GM20431 (cell line): ENCODE measurements around the gene FAM111A.

Experiments used
- in situ Hi-C: fragments of 300-500 bp; cut with MseI, MboI; formaldehyde crosslinking; loops from one replicate; pipeline ENCODE4 v1.15.0; 2020; ENCODE audit warnings: low sequenced_read_pairs; ENCODE audit not compliant: unreplicated experiment

The FAM111A gene

DNA sequence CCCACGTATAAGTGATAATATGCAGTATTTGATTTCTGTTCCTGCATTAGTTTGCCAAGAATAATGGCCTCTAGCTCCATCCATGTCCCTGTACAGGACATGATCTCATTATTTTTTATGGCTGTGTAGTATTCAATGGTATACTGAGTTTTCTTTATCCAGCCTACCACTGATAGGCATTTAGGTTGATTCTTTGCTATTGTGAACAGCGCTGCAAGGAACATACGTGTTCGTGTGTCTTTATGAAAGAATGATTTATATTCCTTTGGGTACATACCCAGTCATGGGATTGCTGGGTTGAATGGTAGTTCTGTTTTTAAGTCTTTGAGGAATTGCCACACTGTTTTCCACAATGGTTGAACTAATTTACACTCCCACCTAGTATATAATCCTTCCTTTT lies 1.5 kb upstream of the FAM111A start:
- in situ Hi-C loops: no loop called here

DNA sequence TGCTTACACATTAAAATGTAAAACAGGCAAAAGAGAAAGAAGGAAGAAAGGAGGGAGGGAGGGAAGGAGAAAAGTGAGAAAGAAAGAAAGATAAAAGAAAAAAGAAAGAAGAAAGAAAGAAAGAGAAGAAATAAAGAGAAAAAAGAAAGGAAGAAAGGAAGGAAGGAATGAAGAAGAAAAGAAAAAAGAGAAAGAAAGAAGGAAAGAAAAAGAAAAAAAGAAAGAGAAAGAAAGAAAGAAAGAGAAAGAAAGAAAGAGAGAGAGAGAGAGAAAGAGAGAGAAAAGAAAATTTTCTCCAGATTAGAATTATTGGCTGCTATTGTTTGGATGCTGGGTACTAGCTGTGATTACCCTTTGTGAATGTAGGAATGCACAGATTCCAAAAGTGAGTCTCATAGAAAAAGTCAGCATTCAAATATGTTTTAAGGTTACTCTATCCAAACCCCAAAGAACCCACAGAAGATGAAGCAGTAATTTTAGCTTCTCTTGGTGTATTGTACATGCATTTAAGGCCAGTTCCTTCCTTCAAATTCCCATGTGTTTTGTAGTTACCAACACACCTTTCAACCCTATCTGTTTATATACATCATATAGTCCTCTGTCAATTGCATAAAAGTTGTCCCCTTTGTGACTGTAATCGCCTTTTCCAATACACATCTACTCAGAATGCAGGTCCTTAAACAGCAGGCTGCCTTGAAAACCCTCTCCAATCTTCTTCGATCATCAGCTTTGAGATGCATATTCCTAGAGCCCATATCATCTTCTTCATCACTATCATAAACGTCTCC lies 789 bp upstream of the FAM111A start:
- in situ Hi-C loops: no loop called here

DNA sequence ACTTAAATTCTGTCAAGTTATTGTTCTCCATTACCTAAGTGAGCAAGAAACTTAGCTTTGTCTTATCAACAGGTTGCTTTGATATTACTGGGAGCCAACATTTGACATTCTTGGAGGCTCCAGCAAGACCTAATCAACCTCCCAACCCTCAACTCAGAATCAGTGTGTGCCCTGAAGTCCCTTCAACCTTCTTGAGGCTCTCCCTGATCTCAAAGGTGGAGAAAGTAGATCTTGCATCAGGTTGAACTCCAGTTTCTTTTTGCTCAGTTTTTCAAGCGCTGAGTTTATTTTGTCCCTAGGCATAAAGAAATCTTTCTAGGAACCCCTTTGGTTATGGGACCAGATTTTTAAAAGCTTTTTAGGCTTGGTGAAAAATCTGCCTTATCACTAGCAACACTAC lies 1.4 kb downstream of the FAM111A start:
- in situ Hi-C loops: no loop called here

DNA sequence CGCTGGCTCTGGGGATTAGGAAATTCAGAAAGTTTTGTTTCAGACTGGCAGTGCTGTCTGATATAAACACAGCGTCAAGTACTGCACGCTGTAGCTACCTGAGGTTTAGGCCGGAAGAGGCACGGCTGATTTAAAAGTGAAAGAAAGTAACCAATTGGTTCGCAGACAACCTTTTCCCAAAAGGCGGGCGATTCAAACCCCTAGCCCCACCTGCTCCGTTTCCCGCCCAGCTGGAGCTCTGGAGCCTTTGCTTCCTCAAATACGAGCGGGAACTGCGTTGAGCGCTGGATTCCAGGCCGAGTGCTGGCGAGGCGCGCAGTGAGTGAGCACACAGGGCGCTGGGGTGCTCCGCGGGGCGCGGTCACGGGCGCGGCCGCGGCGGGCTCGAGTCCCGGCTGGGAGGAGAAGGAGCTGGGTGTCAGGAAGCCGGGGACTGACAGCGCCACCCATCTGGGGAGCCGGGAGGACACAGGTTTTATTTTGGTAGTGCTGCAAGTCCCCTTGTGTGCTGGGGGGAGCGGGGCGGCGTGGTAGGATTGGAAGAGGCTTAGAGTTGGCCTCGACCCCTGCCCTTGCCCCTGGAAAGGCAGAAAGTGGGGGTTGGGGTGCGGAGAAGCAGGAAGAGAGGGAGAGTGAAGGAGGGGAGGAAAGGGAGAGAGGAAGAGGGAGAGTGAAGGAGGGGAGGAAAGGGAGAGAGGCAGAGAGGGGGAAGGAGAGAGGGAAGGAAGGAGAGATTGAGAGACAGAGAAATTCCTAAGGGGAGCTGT lies 2.1 kb downstream of the FAM111A start:
- in situ Hi-C loops: no loop called here

DNA sequence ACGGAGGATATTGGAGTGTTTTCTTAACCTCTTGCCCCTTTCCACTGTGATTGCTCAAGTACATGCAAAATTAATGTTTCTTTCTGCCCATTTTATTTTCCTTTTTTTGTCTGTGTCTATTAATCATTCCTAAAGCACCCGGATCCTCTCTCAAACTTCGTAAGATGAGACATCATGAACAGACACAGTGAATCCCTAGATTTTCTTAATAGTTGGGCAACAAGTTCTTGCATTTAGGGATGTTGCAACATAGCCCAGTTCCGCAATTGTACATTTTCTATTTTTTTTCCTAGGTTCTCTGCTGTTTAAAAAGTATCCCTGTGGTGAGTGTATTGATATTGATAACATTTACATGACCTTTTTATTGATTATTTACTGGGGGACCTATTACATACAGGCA lies 2.9 kb downstream of the FAM111A start:
- in situ Hi-C loops: no loop called here

DNA sequence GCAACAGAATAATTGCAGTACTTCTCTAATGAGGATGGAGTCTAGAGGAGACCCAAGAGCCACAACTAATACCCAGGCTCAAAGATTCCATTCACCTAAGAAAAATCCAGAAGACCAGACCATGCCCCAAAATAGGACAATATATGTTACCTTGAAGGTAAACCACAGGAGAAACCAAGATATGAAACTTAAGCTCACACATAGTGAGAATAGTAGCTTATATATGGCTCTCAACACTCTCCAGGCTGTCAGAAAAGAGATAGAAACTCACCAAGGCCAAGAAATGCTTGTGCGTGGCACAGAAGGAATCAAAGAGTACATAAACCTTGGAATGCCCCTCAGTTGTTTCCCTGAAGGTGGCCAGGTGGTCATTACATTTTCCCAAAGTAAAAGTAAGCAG lies 9.1 kb downstream of the FAM111A start:
- in situ Hi-C loops: no loop called here

DNA sequence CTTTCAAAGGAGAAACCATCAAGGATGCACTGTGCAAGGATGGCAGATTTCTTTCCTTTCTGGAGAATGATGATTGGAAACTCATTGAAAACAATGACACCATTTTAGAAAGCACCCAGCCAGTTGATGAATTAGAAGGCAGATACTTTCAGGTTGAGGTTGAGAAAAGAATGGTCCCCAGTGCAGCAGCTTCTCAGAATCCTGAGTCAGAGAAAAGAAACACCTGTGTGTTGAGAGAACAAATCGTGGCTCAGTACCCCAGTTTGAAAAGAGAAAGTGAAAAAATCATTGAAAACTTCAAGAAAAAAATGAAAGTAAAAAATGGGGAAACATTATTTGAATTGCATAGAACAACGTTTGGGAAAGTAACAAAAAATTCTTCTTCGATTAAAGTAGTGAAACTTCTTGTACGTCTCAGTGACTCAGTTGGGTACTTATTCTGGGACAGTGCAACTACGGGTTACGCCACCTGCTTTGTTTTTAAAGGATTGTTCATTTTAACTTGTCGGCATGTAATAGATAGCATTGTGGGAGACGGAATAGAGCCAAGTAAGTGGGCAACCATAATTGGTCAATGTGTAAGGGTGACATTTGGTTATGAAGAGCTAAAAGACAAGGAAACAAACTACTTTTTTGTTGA lies 9.8 kb downstream of the FAM111A start:
- in situ Hi-C loops: no loop called here

DNA sequence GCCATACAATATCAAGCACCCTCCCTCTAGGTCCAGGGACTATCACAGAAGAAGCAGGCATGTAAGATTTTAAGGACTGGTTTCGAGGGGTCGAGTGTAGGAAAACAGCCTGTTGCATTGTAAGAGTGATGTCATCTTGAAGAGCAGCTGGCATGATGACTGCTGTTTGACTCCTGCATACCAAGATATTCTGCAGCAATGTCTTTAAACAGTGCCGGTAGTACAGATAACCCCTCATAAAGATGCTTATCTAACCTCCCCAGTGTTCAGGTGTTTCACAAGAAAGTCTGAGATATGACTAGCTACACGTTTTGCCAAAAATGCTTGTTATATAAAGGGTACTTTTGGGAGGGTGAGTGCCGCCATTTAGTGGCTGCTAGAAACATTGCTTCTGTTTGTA lies 12.0 kb downstream of the FAM111A start:
- in situ Hi-C loops: no loop called here

DNA sequence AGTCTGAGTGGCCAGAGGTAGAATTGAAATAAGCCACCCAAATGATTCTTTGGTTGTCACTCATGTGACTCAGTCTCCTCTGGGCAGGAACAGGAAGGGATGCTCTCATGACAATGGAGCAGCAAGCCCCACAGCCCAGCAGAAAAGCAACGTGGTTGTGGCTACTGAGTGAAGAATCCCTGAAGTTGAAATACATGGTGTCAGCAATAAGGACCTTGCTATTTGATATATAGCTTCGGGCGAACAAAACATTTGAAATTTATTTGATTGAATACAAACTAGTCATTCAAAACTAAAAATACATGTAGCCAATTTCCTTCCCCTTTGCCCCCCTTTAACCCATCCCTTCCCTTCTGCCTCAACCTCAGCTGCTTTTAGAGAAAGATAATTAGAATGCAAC lies 14.8 kb downstream of the FAM111A start:
- in situ Hi-C loops: no loop called here

DNA sequence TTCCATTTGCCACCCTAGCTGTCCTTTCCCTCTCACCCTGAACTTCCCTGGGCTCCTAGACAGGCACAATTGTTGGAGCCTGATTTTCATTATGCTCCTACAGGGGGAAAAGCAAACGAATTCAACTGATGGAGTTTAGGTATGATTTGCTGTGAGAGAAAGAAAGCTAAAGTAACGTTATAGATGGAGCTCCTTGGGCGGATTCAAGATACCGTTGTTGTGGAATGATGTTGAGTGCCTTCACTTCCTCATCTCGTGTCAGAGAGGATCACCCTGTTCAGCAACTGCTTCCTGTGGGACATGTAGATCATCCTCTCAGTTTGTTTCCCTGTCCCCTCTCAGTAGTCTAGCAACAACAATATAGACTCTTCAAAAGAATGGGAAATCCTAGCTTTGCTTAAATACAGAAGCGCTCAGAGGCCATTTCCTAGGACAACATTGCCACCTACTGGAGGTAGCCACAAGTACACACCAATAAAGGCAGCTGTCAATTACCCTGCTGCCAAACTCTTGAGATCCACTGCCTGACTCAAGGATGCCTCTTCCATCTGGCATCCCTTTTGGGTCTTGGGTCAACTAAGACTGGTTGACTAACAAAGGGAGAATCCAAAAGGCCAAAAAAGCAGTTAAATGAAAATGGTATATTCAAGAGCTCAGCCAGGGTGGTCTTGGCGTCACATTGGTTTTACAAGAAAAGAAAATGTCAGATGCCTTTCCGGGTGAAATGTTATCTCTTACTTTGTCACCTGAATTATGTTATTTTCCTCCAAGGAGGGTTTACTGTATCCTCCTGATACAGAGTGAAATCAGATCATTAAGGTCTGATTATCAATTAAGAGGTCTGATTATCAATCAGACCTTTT lies 15.8 kb downstream of the FAM111A start:
- in situ Hi-C loops: no loop called here

DNA sequence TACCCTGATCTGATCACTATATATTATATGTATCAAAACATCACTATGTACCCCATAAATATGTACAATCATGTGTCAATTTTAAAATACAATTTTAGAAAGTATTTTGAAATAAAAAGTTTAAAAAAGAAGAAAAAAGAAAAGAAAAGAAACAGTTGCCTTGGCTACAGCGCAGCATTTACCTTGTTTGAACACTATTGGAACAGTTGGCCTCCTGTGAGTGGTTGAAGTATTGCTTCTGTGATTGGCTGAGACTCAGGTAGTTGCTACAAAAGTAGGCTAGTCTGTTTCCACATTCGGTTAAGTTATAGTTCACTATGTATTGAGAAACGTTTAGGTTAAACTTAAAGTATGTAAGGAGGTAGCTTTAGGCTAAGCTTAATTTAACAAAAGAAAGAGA lies 21.4 kb downstream of the FAM111A start:
- in situ Hi-C loops: loop anchor here (10.0 kb wide), 1 partner anchor 271 kb away; the partner anchor contains the start of gene OR5A1

DNA sequence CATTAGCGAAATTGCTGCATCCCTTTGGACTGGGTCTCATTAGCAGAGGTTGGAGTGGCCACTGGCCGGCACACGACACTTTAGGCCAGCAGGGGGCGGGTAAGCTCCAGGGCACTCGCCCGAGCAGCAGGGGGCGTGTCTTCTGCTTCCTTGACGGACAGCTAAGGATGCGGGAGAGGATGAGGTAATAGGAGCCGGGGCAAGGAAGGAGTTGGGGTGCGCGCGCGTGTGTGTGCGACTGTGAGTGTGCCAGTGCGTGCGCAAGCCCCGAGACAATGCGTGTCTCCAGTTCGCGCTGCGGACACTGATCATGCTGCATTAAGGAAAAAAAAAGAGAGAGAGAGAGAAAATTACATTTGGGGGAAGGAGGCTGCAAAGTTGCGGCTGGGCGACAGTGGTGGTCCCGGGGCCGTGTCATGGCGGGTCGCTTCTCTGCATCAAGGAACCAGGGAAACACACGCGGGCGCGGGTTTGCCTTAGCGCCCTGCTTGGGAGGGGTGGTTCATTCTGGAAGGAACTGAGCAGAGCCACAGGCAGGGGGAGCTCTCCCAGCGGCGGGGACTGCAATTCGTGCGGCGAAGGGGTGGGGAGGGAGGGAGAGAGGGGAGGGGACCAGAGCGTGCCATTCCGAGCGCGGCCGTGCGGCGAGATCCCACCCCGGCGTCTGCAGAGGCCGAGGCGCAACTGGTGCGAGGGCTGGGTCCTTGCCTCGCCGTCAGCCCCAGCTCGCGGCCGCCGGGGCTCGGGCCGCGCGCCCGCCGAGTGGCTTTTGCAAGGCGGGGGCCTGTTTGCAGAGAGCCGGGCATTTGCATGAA lies 29.1 kb downstream of the FAM111A start, which contains the start of gene DTX4:
Gene DTX4, plus strand, starts transcription at position 625 of the 815 bp plus-strand sequence. CDS start 464 bp downstream, outside the sequence.
- in situ Hi-C loops: no loop called here

DNA sequence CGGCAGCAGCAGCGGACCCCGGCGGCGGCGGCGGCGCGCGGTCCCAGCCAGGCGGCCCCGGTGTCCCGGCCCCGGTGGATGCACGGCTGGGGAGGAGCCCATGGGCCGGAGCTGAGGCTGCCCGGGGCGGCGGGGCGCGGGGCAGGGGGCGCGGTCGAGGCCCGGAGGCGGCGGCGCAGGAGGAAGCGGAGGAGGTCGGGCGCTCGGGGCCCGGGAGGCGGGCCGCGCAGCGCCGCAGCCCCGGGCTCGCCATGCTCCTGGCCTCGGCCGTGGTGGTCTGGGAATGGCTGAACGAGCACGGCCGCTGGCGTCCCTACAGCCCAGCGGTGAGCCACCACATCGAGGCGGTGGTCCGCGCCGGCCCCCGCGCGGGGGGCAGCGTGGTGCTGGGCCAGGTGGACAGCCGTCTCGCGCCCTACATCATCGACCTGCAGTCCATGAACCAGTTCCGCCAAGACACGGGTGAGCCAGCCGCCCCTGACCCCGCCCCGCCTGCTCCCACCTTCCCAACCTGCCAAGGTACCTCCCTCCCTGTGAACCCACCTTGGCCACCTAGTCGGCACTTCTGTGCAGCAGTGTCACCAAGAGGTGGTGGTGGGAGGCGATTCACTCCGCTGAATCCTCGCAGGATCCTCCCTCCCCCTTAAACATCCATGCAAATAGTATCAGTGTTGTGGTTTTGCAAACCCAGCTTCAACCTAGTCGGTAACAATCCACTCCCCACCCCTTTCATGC lies 29.9 kb downstream of the FAM111A start:
- in situ Hi-C loops: no loop called here

DNA sequence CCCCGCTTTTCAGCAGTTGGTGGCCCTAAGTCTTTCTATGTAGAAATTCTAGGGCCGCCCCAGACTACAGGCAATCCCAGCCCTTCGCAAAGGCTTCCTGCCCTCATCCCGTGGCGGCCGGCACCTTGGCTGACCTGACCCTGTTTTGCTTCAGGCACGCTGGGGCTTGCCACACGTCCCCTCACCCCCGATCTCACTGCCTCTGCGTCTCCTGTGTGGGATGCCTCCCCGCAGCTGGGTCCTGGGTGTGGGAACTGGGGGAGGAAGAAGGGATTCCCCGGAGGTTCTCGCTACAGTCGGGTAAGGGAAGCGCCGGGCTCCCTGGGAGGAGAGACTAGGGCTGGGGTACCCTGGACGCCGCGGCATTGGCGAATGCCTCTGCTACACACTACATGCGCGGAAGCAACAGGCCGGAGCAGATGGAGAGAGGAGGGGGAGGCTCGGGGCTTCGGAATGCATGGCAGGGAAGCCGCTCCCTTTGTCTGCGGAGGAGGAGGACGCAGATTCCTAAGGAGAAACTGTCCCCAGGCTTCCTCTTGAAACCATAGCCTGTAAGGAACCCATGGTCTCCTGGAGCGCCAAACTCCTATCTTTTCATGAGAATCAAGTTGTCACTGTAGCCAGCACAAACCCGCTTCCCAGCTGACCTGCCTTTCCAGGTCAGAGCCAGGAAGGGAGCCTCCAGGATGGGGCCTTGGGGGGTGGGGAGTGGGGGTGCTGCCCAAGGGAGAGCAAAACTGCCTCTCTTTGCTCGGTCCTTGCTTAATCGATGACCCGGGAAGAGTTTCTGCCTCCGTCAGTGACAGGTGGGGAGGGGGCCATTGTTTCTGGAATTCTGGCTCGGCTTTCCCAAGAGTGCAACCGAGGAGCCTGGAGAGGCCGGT lies 30.7 kb downstream of the FAM111A start:
- in situ Hi-C loops: no loop called here

DNA sequence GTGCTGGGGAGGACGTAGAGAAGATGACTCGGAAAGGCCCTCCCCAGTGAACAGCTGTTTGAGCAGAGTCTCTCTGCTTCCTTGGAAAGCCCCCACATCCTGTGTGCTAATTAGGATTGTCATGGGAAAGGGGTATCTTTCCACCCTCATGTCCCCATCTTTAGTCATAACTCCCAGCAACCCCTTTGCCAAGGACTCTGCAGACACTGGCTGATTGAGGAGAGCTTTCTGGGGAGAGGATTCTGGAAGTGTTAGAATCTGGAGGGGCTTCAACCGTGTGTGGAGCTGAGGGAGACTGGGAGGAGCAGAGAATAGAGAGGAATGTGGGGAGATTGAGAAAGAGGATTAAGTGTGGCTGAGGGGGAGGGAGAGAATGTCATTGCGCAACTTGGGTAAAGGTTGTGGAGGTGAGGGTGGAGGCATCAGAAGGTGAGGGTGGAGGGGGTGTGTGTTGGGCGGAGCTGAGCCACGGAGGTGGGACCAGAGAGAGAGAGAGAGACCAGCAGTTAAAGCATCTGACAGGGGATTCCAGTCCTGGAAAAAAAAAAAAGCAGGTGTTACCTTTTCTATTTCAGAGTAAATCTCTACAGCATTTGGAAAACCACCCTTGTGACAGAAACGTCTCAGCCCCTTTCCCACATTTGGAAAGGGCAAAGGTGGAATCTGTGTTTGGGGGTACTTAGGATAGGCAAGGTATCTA lies 31.5 kb downstream of the FAM111A start:
- in situ Hi-C loops: no loop called here

DNA sequence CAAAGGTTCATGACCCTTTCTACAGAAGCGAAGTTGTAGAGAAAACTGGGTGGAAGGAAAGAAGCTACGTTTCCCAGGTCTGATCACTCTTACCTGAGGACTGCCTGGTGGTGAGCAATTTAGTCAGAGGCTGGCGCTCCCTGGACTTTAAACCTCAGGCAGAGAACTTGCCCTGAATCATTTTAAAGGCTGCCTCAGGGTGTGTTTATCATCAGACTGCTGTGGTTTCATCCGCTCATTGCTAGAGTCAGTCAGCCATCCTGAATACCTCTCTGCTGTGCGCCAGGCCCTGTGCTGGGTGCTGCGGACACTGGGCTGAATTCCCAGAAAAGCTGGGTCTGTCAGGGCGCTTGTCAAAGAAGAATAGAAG lies 32.0 kb downstream of the FAM111A start:
- in situ Hi-C loops: no loop called here

DNA sequence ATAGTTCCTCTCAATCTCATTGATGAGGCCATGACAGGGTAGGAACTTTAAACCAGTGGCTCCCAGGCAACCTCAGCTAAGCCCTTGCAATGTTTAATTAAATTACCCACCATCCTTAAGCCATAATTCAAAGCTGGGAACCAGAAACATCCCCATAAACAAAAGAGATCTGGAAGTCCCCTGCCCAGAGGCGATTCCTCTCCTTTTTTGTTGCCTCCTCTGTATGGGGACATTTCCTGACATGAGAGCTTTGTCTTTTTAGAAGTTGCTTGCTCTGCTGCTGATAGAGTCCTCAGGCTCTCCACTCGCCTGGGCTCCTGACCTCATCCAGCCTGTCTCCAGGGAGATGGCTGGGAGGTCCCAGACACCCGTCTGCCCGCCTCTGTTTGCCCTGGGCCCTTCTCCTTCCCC lies 32.4 kb downstream of the FAM111A start:
- in situ Hi-C loops: no loop called here
